SK-N-SH treated with all-trans-retinoic acid at 6 μM for 48 hours (cell line): Measurements from ENCODE around the gene FAM53A.

Source experiments
- ARNTL ChIP-seq: fragments of 450-650 bp; formaldehyde crosslinking; IDR thresholded peaks from 2 replicates; pipeline ENCODE4 v1.5.0; 2020; ENCODE audit warnings: low read depth, mild to moderate bottlenecking, moderate library complexity, borderline replicate concordance
- CREB5 ChIP-seq: fragments of 250-450 bp; sonication (Bioruptor Pico); IDR thresholded peaks from 2 replicates; pipeline ENCODE4 v1.5.1; 2020; ENCODE audit warnings: low read depth, mild to moderate bottlenecking, moderate library complexity
- ISL1 ChIP-seq: fragments of 250-450 bp; sonication (Bioruptor Pico); IDR thresholded peaks from 2 replicates; pipeline ENCODE4 v2.1.2; 2022; ENCODE audit warnings: mild to moderate bottlenecking, moderate library complexity
- OSR1 ChIP-seq: fragments of 250-450 bp; sonication (Bioruptor Pico); IDR thresholded peaks from 2 replicates; pipeline ENCODE4 v1.8.0; 2022; ENCODE audit warnings: moderate library complexity, mild to moderate bottlenecking, inconsistent platforms
- RARB ChIP-seq: fragments of 250-450 bp; sonication (Bioruptor Pico); IDR thresholded peaks from 2 replicates; pipeline ENCODE4 v1.8.0; 2021; ENCODE audit warnings: mild to moderate bottlenecking, moderate library complexity
- SNAI2 ChIP-seq: fragments of 250-450 bp; sonication (Bioruptor Pico); IDR thresholded peaks from 2 replicates; pipeline ENCODE4 v1.5.0; 2020; ENCODE audit warnings: mild to moderate bottlenecking, moderate library complexity
- TOX ChIP-seq: fragments of 250-450 bp; sonication (Bioruptor Pico); IDR thresholded peaks from 2 replicates; pipeline ENCODE4 v1.8.0; 2021; ENCODE audit warnings: mild to moderate bottlenecking, moderate library complexity, borderline replicate concordance
- ZC3H10 ChIP-seq: fragments of 250-450 bp; sonication (Bioruptor Pico); IDR thresholded peaks from 2 replicates; pipeline ENCODE4 v1.5.1; 2021; ENCODE audit warnings: mild to moderate bottlenecking, moderate library complexity
- ZFP3 ChIP-seq: fragments of 250-450 bp; sonication (Bioruptor Pico); IDR thresholded peaks from 2 replicates; pipeline ENCODE4 v1.5.0; 2020; ENCODE audit warnings: mild to moderate bottlenecking, moderate library complexity
- ZFP30 ChIP-seq: fragments of 450-650 bp; formaldehyde crosslinking; IDR thresholded peaks from 2 replicates; pipeline ENCODE4 v1.5.0; 2022; ENCODE audit warnings: mild to moderate bottlenecking, moderate library complexity
- ZNF8 ChIP-seq: fragments of 450-650 bp; formaldehyde crosslinking; IDR thresholded peaks from 2 replicates; pipeline ENCODE4 v1.5.0; 2020; ENCODE audit warnings: mild to moderate bottlenecking, moderate library complexity
- TF ChIP-seq, protein P1 (sequence below): fragments of 250-450 bp; sonication (Bioruptor Pico); IDR thresholded peaks from 2 replicates; pipeline ENCODE4 v1.8.0; 2020; ENCODE audit warnings: mild to moderate bottlenecking, moderate library complexity, borderline replicate concordance

DNA sequence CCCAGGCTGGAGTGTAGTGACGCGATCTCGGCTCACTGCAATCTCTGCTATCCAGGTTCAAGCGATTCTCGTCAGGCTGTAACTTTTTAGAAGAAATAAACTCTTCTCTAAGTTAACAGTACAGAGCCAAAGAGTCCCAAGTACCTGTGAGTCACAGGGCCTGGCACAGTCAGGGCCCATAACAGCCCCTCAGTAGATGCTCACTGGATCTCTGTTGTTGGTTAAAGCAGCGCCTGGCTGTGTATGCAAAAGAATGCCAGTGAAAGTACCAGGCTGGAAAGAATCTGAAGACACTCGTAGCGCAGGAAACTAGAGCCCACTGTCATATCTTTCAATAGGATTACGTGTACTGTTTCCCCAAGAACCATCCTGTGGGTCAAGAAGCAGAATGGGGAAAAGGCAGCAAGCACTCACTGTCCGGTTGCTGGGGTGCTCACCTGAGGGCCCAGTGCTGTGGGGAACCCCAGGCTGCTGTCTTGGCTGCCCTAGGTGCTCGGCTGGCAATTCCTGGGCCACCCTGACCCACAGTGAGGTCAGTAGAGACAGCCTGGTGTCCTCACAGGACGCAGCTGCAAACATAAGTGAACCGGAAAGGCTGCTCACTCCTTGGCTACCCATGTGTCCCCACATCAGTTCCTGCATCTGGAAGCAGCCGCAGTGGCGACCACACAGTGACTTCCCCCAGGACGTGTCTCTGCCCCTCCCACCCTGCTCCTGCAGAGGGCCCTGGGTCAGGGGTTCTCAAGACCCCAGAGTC lies 31.1 kb upstream of the FAM53A start:
- TF ChIP-seq, protein P1, sequence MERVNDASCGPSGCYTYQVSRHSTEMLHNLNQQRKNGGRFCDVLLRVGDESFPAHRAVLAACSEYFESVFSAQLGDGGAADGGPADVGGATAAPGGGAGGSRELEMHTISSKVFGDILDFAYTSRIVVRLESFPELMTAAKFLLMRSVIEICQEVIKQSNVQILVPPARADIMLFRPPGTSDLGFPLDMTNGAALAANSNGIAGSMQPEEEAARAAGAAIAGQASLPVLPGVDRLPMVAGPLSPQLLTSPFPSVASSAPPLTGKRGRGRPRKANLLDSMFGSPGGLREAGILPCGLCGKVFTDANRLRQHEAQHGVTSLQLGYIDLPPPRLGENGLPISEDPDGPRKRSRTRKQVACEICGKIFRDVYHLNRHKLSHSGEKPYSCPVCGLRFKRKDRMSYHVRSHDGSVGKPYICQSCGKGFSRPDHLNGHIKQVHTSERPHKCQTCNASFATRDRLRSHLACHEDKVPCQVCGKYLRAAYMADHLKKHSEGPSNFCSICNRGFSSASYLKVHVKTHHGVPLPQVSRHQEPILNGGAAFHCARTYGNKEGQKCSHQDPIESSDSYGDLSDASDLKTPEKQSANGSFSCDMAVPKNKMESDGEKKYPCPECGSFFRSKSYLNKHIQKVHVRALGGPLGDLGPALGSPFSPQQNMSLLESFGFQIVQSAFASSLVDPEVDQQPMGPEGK (CRISPR knock-in tag), result no peak
- TF ChIP-seq RARB (CRISPR knock-in tag), result no peak
- no peak for TF ChIP-seq OSR1 (CRISPR knock-in tag)
- TF ChIP-seq ISL1 (CRISPR knock-in tag), result no peak
- TF ChIP-seq ZC3H10 (CRISPR knock-in tag), result no peak
- TF ChIP-seq TOX (CRISPR knock-in tag), result no peak
- TF ChIP-seq ARNTL, result no peak
- no peak for TF ChIP-seq ZFP3 (CRISPR knock-in tag)
- no peak for TF ChIP-seq CREB5 (CRISPR knock-in tag)
- no peak for TF ChIP-seq ZFP30
- TF ChIP-seq SNAI2, result no peak
- no peak for TF ChIP-seq ZNF8
